IgD-negative memory B cell (primary cell): ENCODE results near the gene OR4D10. TPM values are rescaled to one million over a fixed set of nuclear protein-coding genes. Genes with fewer than 3 reads are reported as not detected.
"Not testable (repeated sequence)": the region's sequence is repeated elsewhere in the genome, so short reads cannot be mapped to it uniquely, and the experiment has no call there.

Source experiments
- H3K27ac Mint-ChIP-seq, 3 donors: one replicate each; pipeline ENCODE4 v1.8.0; 2020 to 2022; ENCODE audit warnings: mild to moderate bottlenecking in 3 of 3, mixed read lengths in 3 of 3, moderate library complexity in 1 of 3
- H3K27me3 Mint-ChIP-seq: one replicate; pipeline ENCODE4 v1.8.0; 2021; ENCODE audit warnings: mixed read lengths
- H3K36me3 Mint-ChIP-seq: one replicate; pipeline ENCODE4 v1.8.0; 2020; ENCODE audit warnings: mild to moderate bottlenecking, mixed read lengths
- H3K4me1 Mint-ChIP-seq, 3 donors: one replicate each; pipeline ENCODE4 v1.8.0; 2020 to 2022; ENCODE audit warnings: mixed read lengths in 3 of 3, mild to moderate bottlenecking in 1 of 3
- H3K4me3 Mint-ChIP-seq, 4 donors: one replicate each; pipeline ENCODE4 v1.8.0; 2020 to 2022; ENCODE audit warnings: mild to moderate bottlenecking in 4 of 4, mixed read lengths in 4 of 4, moderate library complexity in 3 of 4
- H3K9me3 Mint-ChIP-seq, 3 donors: one replicate each; pipeline ENCODE4 v1.8.0; 2020 to 2021; ENCODE audit warnings: mixed read lengths in 3 of 3, mild to moderate bottlenecking in 1 of 3
- polyA plus RNA-seq: library from polyadenylated mRNA; unstranded; fragments of 300-500 nt; fragmentation: Illumina TruSeq; gene quantifications from one replicate; pipeline ENCODE4 v1.2.3, GENCODE V29; 2021

The OR4D10 gene
- polyA plus RNA-seq: not detected

- Mint-ChIP-seq H3K9me3 (no peaks in the 10 kb centered on the region), H3K36me3 (no peaks in the 10 kb centered on the region), H3K27ac (no peak within 1 kb of the TSS), H3K4me3 (no peak within 1 kb of the TSS), H3K27me3 (peaks cover 2% of the 10 kb centered on the region), H3K4me1 (peaks cover 6 to 7% (median 6%) of the 10 kb centered on the region in 3 donors)
Observed at GRCh38 chr11:59473015-59473414, at the start of gene OR4D10. Gene OR4D10 (plus strand): TSS chr11:59473315. CDS start chr11:59477430, 4,115 bp downstream.

- H3K9me3 Mint-ChIP-seq: no peaks in the 10 kb centered on the region
- peaks cover 1% of the 10 kb centered on the region for H3K36me3 Mint-ChIP-seq
- no peaks in the 10 kb centered on the region for H3K4me1 Mint-ChIP-seq
- H3K4me3 Mint-ChIP-seq: no peak overlapping the region
- no peaks in the 10 kb centered on the region for H3K27me3 Mint-ChIP-seq
- H3K27ac Mint-ChIP-seq: no peak overlapping the region
Observed at GRCh38 chr11:59423835-59424234, 49.3 kb upstream of the OR4D10 start.

- Mint-ChIP-seq H3K4me1 (no peaks in the 10 kb centered on the region), H3K9me3 (no peaks in the 10 kb centered on the region), H3K36me3 (peaks cover 1% of the 10 kb centered on the region), H3K4me3 (no peak overlapping the region), H3K27me3 (no peaks in the 10 kb centered on the region), H3K27ac (no peak overlapping the region)
Observed at GRCh38 chr11:59425131-59425530, 48.0 kb upstream of the OR4D10 start.

GRCh38 chr11:59426361-59427067, 46.6 kb upstream of the OR4D10 start, which contains the start of gene OR5A2:
Gene OR5A2 (minus strand): TSS chr11:59426413. CDS start chr11:59422953, 3,460 bp downstream.
- Mint-ChIP-seq H3K4me3 (no peak within 1 kb of the TSS), H3K9me3 (no peaks in the 10 kb centered on the region), H3K4me1 (no peaks in the 10 kb centered on the region), H3K27me3 (no peaks in the 10 kb centered on the region), H3K36me3 (peaks cover 1% of the 10 kb centered on the region), H3K27ac (no peak within 1 kb of the TSS)

- Mint-ChIP-seq H3K4me1 (no peaks in the 10 kb centered on the region), H3K36me3 (peaks cover 1% of the 10 kb centered on the region), H3K4me3 (no peak overlapping the region), H3K9me3 (no peaks in the 10 kb centered on the region), H3K27ac (no peak overlapping the region), H3K27me3 (no peaks in the 10 kb centered on the region)
Observed at GRCh38 chr11:59427068-59427382, 46.1 kb upstream of the OR4D10 start.

- H3K9me3 Mint-ChIP-seq: no peaks in the 10 kb centered on the region
- no peak overlapping the region for H3K4me3 Mint-ChIP-seq
- no peaks in the 10 kb centered on the region for H3K36me3 Mint-ChIP-seq
- H3K4me1 Mint-ChIP-seq: no peaks in the 10 kb centered on the region
- H3K27ac Mint-ChIP-seq: no peak overlapping the region
- H3K27me3 Mint-ChIP-seq: peaks cover 3% of the 10 kb centered on the region
Observed at GRCh38 chr11:59429924-59430516, 43.1 kb upstream of the OR4D10 start.

GRCh38 chr11:59436169-59436568, 36.9 kb upstream of the OR4D10 start, which contains the start of gene OR5A1:
Gene OR5A1 (plus strand): TSS chr11:59436469. CDS start chr11:59443169, 6,700 bp downstream.
- H3K36me3 Mint-ChIP-seq: no peaks in the 10 kb centered on the region
- H3K4me3 Mint-ChIP-seq: no peak within 1 kb of the TSS
- H3K27me3 Mint-ChIP-seq: peaks cover 3% of the 10 kb centered on the region
- H3K9me3 Mint-ChIP-seq: no peaks in the 10 kb centered on the region
- H3K27ac Mint-ChIP-seq: no peak within 1 kb of the TSS
- H3K4me1 Mint-ChIP-seq: no peaks in the 10 kb centered on the region

GRCh38 chr11:59437770-59438169, 35.3 kb upstream of the OR4D10 start:
- H3K4me1 Mint-ChIP-seq: no peaks in the 10 kb centered on the region
- no peaks in the 10 kb centered on the region for H3K36me3 Mint-ChIP-seq
- H3K27ac Mint-ChIP-seq: no peak overlapping the region
- no peak overlapping the region for H3K4me3 Mint-ChIP-seq
- peaks cover 4% of the 10 kb centered on the region for H3K27me3 Mint-ChIP-seq
- H3K9me3 Mint-ChIP-seq: no peaks in the 10 kb centered on the region

- peaks cover 5 to 14% (median 9%) of the 10 kb centered on the region in 3 donors for H3K9me3 Mint-ChIP-seq
- H3K4me1 Mint-ChIP-seq, H3K4me3 Mint-ChIP-seq, H3K36me3 Mint-ChIP-seq, H3K27ac Mint-ChIP-seq, H3K27me3 Mint-ChIP-seq: not testable (repeated sequence)
Observed at GRCh38 chr11:59445624-59446023, 27.5 kb upstream of the OR4D10 start.

- Mint-ChIP-seq H3K36me3 (no peaks in the 10 kb centered on the region), H3K27me3 (peaks cover 5% of the 10 kb centered on the region), H3K4me1 (no peaks in the 10 kb centered on the region), H3K9me3 (peaks cover 5 to 16% (median 9%) of the 10 kb centered on the region in 3 donors), H3K4me3 (no peak overlapping the region), H3K27ac (no peak overlapping the region)
Observed at GRCh38 chr11:59448484-59448883, 24.6 kb upstream of the OR4D10 start.

- Mint-ChIP-seq H3K4me1 (no peaks in the 10 kb centered on the region), H3K27me3 (peaks cover 21% of the 10 kb centered on the region), H3K27ac (no peak within 1 kb of the TSS), H3K9me3 (peaks cover 0 to 3% (median 2%) of the 10 kb centered on the region in 3 donors), H3K36me3 (no peaks in the 10 kb centered on the region), H3K4me3 (no peak within 1 kb of the TSS)
Observed at GRCh38 chr11:59456661-59457060, 16.5 kb upstream of the OR4D10 start, which contains the start of gene OR4D6. Gene OR4D6 (plus strand): TSS chr11:59456961. CDS start chr11:59456961, 0 bp downstream.

- Mint-ChIP-seq H3K4me1 (no peaks in the 10 kb centered on the region), H3K27ac (no peak overlapping the region), H3K9me3 (peaks cover 1 to 4% (median 2%) of the 10 kb centered on the region in 3 donors), H3K4me3 (no peak overlapping the region), H3K27me3 (peaks cover 24% of the 10 kb centered on the region), H3K36me3 (no peaks in the 10 kb centered on the region)
Observed at GRCh38 chr11:59459916-59460315, 13.2 kb upstream of the OR4D10 start.

GRCh38 chr11:59463190-59463641, 9.9 kb upstream of the OR4D10 start:
- no peaks in the 10 kb centered on the region for H3K36me3 Mint-ChIP-seq
- H3K27ac Mint-ChIP-seq: no peak overlapping the region
- peaks cover 1 to 11% (median 2%) of the 10 kb centered on the region in 3 donors for H3K9me3 Mint-ChIP-seq
- H3K4me3 Mint-ChIP-seq: no peak overlapping the region
- H3K27me3 Mint-ChIP-seq: peaks cover 19% of the 10 kb centered on the region
- no peaks in the 10 kb centered on the region for H3K4me1 Mint-ChIP-seq

GRCh38 chr11:59475176-59475575, 2.1 kb downstream of the OR4D10 start:
- Mint-ChIP-seq H3K4me1 (peaks cover 6 to 7% (median 6%) of the 10 kb centered on the region in 3 donors), H3K36me3 (no peaks in the 10 kb centered on the region), H3K4me3 (no peak overlapping the region), H3K9me3 (no peaks in the 10 kb centered on the region), H3K27ac (no peak overlapping the region), H3K27me3 (no peaks in the 10 kb centered on the region)

GRCh38 chr11:59479906-59480305, 6.8 kb downstream of the OR4D10 start:
- Mint-ChIP-seq H3K27ac (no peak overlapping the region), H3K27me3 (no peaks in the 10 kb centered on the region), H3K4me1 (peaks cover 6 to 7% (median 6%) of the 10 kb centered on the region in 3 donors), H3K9me3 (no peaks in the 10 kb centered on the region), H3K4me3 (no peak overlapping the region), H3K36me3 (no peaks in the 10 kb centered on the region)

GRCh38 chr11:59480359-59480758, 7.2 kb downstream of the OR4D10 start:
- no peaks in the 10 kb centered on the region for H3K27me3 Mint-ChIP-seq
- H3K36me3 Mint-ChIP-seq: no peaks in the 10 kb centered on the region
- no peaks in the 10 kb centered on the region for H3K9me3 Mint-ChIP-seq
- H3K27ac Mint-ChIP-seq: no peak overlapping the region
- H3K4me1 Mint-ChIP-seq: peaks cover 6 to 7% (median 6%) of the 10 kb centered on the region in 3 donors
- H3K4me3 Mint-ChIP-seq: no peak overlapping the region
